ENCODE data around the gene ADIPOR1. TPM values are rescaled to one million over a fixed set of nuclear protein-coding genes. Genes with fewer than 3 reads are reported as not detected.

ADIPOR1 gene
- total and polyA plus RNA-seq, 2 of the 4 experiments (the other 2 are of a cell fraction), result 82.7 to 92.5 TPM

DNA sequence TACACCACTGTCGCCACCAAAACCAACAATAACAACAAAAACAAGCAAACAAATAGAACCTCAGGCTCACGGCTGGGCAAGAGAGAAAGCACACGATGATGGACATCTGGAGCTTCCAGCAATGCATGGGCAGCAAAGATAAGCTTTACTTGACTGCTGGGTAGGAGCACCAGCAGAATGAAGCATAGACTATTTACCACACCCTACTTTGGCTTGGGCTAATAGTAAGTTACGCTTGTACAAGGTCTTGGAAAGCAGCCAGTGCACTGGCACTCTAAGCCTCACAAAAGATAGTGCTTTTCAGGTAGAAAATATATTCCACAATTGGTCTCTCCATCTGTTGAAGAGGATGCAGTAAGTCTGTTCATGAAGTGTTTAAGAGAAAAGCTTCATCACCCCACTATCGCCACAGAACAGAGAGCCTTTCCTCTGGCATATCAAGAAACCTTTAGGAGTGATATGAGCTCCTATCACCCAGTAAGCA lies 13.6 kb downstream of the ADIPOR1 start:
- dilution Hi-C loops (cut with HindIII; ENCODE audit: low sequenced_read_pairs, unreplicated experiment) (no loop called here), intact Hi-C loops (cut with micrococcal nuclease) (loop anchor here (5.0 kb wide), 1 partner anchor 37 kb away; no protein-coding TSS in a partner anchor), in situ Hi-C loops (cut with MboI; ENCODE audit: low sequenced_read_pairs) (no loop called here)
- no peak overlapping the region for H2BK5ac ChIP-seq (ENCODE audit: low read depth, low read length, poor library complexity, severe bottlenecking)
- no peak for TF ChIP-seq POLR2A (IDR thresholded peaks at IDR 0.05; ENCODE audit: low read depth, low read length)
- no peak for TF ChIP-seq FOS (IDR thresholded peaks at IDR 0.05; ENCODE audit: low read depth, low read length)
- TF ChIP-seq, protein P1, sequence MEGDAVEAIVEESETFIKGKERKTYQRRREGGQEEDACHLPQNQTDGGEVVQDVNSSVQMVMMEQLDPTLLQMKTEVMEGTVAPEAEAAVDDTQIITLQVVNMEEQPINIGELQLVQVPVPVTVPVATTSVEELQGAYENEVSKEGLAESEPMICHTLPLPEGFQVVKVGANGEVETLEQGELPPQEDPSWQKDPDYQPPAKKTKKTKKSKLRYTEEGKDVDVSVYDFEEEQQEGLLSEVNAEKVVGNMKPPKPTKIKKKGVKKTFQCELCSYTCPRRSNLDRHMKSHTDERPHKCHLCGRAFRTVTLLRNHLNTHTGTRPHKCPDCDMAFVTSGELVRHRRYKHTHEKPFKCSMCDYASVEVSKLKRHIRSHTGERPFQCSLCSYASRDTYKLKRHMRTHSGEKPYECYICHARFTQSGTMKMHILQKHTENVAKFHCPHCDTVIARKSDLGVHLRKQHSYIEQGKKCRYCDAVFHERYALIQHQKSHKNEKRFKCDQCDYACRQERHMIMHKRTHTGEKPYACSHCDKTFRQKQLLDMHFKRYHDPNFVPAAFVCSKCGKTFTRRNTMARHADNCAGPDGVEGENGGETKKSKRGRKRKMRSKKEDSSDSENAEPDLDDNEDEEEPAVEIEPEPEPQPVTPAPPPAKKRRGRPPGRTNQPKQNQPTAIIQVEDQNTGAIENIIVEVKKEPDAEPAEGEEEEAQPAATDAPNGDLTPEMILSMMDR (conservative IDR thresholded peaks at IDR 0.05; ENCODE audit: low read depth, low read length), result no peak
- no peak for TF ChIP-seq CEBPB (IDR thresholded peaks at IDR 0.05; ENCODE audit: low read depth, low read length)
- TF ChIP-seq, protein P2, sequence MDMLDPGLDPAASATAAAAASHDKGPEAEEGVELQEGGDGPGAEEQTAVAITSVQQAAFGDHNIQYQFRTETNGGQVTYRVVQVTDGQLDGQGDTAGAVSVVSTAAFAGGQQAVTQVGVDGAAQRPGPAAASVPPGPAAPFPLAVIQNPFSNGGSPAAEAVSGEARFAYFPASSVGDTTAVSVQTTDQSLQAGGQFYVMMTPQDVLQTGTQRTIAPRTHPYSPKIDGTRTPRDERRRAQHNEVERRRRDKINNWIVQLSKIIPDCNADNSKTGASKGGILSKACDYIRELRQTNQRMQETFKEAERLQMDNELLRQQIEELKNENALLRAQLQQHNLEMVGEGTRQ (IDR thresholded peaks at IDR 0.05; ENCODE audit: low read depth, low read length), result no peak
- TF ChIP-seq RFX5 (IDR thresholded peaks at IDR 0.05; ENCODE audit: low read depth, low read length), result no peak
- no peak for TF ChIP-seq RCOR1 (IDR thresholded peaks at IDR 0.05; ENCODE audit: insufficient replicate concordance, low read length)
- no peak for TF ChIP-seq NFE2L2 (IDR thresholded peaks at IDR 0.05; ENCODE audit: low read depth, low read length)
- TF ChIP-seq, protein P3, sequence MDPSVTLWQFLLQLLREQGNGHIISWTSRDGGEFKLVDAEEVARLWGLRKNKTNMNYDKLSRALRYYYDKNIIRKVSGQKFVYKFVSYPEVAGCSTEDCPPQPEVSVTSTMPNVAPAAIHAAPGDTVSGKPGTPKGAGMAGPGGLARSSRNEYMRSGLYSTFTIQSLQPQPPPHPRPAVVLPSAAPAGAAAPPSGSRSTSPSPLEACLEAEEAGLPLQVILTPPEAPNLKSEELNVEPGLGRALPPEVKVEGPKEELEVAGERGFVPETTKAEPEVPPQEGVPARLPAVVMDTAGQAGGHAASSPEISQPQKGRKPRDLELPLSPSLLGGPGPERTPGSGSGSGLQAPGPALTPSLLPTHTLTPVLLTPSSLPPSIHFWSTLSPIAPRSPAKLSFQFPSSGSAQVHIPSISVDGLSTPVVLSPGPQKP (IDR thresholded peaks at IDR 0.05; ENCODE audit: borderline replicate concordance, low read depth, low read length), result no peak
- TF ChIP-seq RAD21 (IDR thresholded peaks at IDR 0.05; ENCODE audit: low read length), result no peak
- TF ChIP-seq MXI1 (IDR thresholded peaks at IDR 0.05; ENCODE audit: borderline replicate concordance, low read depth, low read length), result no peak
- TF ChIP-seq SMC3 (IDR thresholded peaks at IDR 0.05; ENCODE audit: low read depth, low read length), result no peak
- TF ChIP-seq MAFK (IDR thresholded peaks at IDR 0.05; ENCODE audit: low read depth, low read length), result no peak
- TF ChIP-seq CHD1 (IDR thresholded peaks at IDR 0.05; ENCODE audit: low read depth, low read length), result no peak
- TF ChIP-seq BHLHE40 (IDR thresholded peaks at IDR 0.05; ENCODE audit: low read depth, low read length), result no peak
- TF ChIP-seq MAZ (IDR thresholded peaks at IDR 0.05; ENCODE audit: borderline replicate concordance, low read depth, low read length), result no peak
- no peak overlapping the region for H3K9ac ChIP-seq (ENCODE audit: low read depth, low read length)
- H3K14ac ChIP-seq (replicated peaks; ENCODE audit: low read depth, low read length), result no peak overlapping the region
- peaks cover 0 to 9% of the 10 kb centered on the region in 2 experiments; a peak in 3 of 4 replicates for H3K79me1 ChIP-seq (ENCODE audit: low read depth in 1 of 2, low read length in 2 of 2)
- no peak overlapping the region for H2BK120ac ChIP-seq (ENCODE audit: low read depth, low read length)
- no peak overlapping the region for H2BK15ac ChIP-seq (ENCODE audit: low read depth, low read length)
- no peak overlapping the region for H3K4me2 ChIP-seq (ENCODE audit: low read depth, low read length)
- no peak overlapping the region for H3K18ac ChIP-seq (ENCODE audit: low read depth, low read length)
- no peak overlapping the region for H3K27ac ChIP-seq (ENCODE audit: insufficient read depth, low read length)
- no peak overlapping the region for H4K5ac ChIP-seq (ENCODE audit: low read depth, low read length)
- H3K4ac ChIP-seq (ENCODE audit: low read depth, low read length), result no peak overlapping the region
- no peak overlapping the region for H2AFZ ChIP-seq (replicated peaks; ENCODE audit: low read length, poor library complexity)
- ATAC-seq (ENCODE audit: low read depth), result no peak
- no peak overlapping the region for H4K91ac ChIP-seq (ENCODE audit: insufficient read depth, low read depth, low read length)
- H2AK5ac ChIP-seq (ENCODE audit: low read depth, low read length), result no peak overlapping the region
- no peak overlapping the region for H3K56ac ChIP-seq (ENCODE audit: extremely low read depth, insufficient read depth, low read length)
- 0 out of 2 replicates have a peak, but pooled peaks cover 3% of the 10 kb centered on the region for H4K20me1 ChIP-seq (ENCODE audit: insufficient read depth, low read length)
- no CpG with 5 or more reads among the region's 5 CpGs for WGBS, 2 experiments (ENCODE audit: extremely low coverage in 2 of 2, insufficient read length in 1 of 2)
- H4K8ac ChIP-seq (ENCODE audit: low read depth in 2 of 2, low read length in 2 of 2), result no peak overlapping the region
- no peak overlapping the region for H2BK20ac ChIP-seq (ENCODE audit: low read depth, low read length)
- no peak overlapping the region for H2AK9ac ChIP-seq (replicated peaks; ENCODE audit: low read depth, low read length, poor library complexity)
- DNase-seq, result no peak
- no peak overlapping the region for H3K23ac ChIP-seq (ENCODE audit: low read depth, low read length)
- ChIA-PET CTCF (no interaction called here), POLR2A (ENCODE audit: unreplicated experiment) (no interaction called here)
- H3K9me3 ChIP-seq (ENCODE audit: control insufficient read depth, insufficient read depth, low read length), result no peaks in the 10 kb centered on the region
- no peaks in the 10 kb centered on the region for H3K9me1 ChIP-seq (ENCODE audit: insufficient read depth, low read length)
- no peak overlapping the region for H3K4me3 ChIP-seq (ENCODE audit: insufficient read depth, low read depth, low read length)
- no peaks in the 10 kb centered on the region for H3K27me3 ChIP-seq (ENCODE audit: control insufficient read depth, insufficient read depth, low read length)
- H3K4me1 ChIP-seq (ENCODE audit: control insufficient read depth, insufficient read depth, low read length), result no peaks in the 10 kb centered on the region
- H3K36me3 ChIP-seq (ENCODE audit: control insufficient read depth, insufficient read depth, low read length), result peaks cover 46% of the 10 kb centered on the region
- BruUV-seq (replicated peaks), result no TSS peak

All from IMR-90 (cell line).